CD4-positive, alpha-beta T cell (primary cell): ENCODE measurements around the gene CTNNA2. TPM values are rescaled to one million over a fixed set of nuclear protein-coding genes. Genes with fewer than 3 reads are reported as not detected.

ENCODE experiments used
- ATAC-seq: fragments of 200-7000 bp; cut with Tn5 transposase; one replicate; pipeline ENCODE4 v1.10.0; 2022; ENCODE audit warnings: mild to moderate bottlenecking; ENCODE audit not compliant: poor library complexity
- CTCF ChIA-PET: fragments of 350-600 bp; sonication (Branson Sonifier 250); formaldehyde crosslinking; loops from one replicate; lab custom pipeline; 2021; ENCODE audit warnings: antibody characterized with exemption, inconsistent platforms; lab: Charles Lee
- POLR2A ChIA-PET: fragments of 350-600 bp; sonication (Branson Sonifier 250); formaldehyde crosslinking; loops from one replicate; lab custom pipeline; 2021; ENCODE audit warnings: antibody characterized with exemption, inconsistent platforms; lab: Charles Lee
- DNase-seq, 14 experiments: peaks; one replicate each; pipeline ENCODE4 v3.0.0-alpha.2; 2013 to 2020; ENCODE audit warnings: mixed read lengths in 2 of 14
- H3K27ac ChIP-seq, 2 donors: one replicate each; pipeline versions ENCODE4 v1.5.1 to v1.7.0; 2013; ENCODE audit warnings: low read length in 2 of 2, low read depth in 1 of 2, mild to moderate bottlenecking in 1 of 2
- H3K27me3 ChIP-seq, 2 experiments: 1 replicate in 1 of 2; 2 replicates in 1 of 2; pipeline versions ENCODE4 v1.6.1 to v1.7.0; 2013; ENCODE audit warnings: low read length in 2 of 2, control low read depth in 1 of 2, mild to moderate bottlenecking in 1 of 2, moderate library complexity in 1 of 2; ENCODE audit not compliant: insufficient read depth in 2 of 2, control insufficient read depth in 1 of 2
- H3K36me3 ChIP-seq: one replicate; pipeline ENCODE4 v1.6.1; 2013; ENCODE audit warnings: low read length, control low read depth; ENCODE audit not compliant: insufficient read depth
- H3K4me1 ChIP-seq: one replicate; pipeline ENCODE4 v1.6.1; 2013; ENCODE audit warnings: low read length, control low read depth; ENCODE audit not compliant: insufficient read depth
- H3K4me3 ChIP-seq: one replicate; pipeline ENCODE4 v1.5.1; 2013; ENCODE audit warnings: mild to moderate bottlenecking, low read length, moderate library complexity
- H3K9me3 ChIP-seq, 2 experiments: 1 replicate in 1 of 2; 2 replicates in 1 of 2; pipeline versions ENCODE4 v1.6.1 to v1.7.0; 2013; ENCODE audit warnings: low read length in 2 of 2, mild to moderate bottlenecking in 2 of 2, control low read depth in 1 of 2, moderate library complexity in 1 of 2; ENCODE audit not compliant: control insufficient read depth in 1 of 2, insufficient read depth in 1 of 2
- H3K27ac Mint-ChIP-seq: one replicate; pipeline ENCODE4 v1.8.0; 2020; ENCODE audit warnings: mixed read lengths
- H3K27me3 Mint-ChIP-seq: one replicate; pipeline ENCODE4 v1.8.0; 2021; ENCODE audit warnings: mixed read lengths
- H3K36me3 Mint-ChIP-seq: one replicate; pipeline ENCODE4 v1.8.0; 2021; ENCODE audit warnings: low read depth, mixed read lengths
- H3K4me1 Mint-ChIP-seq: one replicate; pipeline ENCODE4 v1.8.0; 2021; ENCODE audit warnings: low read depth, mixed read lengths
- H3K4me3 Mint-ChIP-seq: one replicate; pipeline ENCODE4 v1.8.0; 2020; ENCODE audit warnings: mild to moderate bottlenecking, mixed read lengths
- H3K9me3 Mint-ChIP-seq: one replicate; pipeline ENCODE4 v1.8.0; 2020; ENCODE audit warnings: mixed read lengths
- CTCF ChIP-seq: fragments of 200-600 bp; IDR thresholded peaks from one replicate; pipeline ENCODE4 v1.8.0; 2022; ENCODE audit warnings: antibody characterized with exemption, mild to moderate bottlenecking
- intact Hi-C, 2 experiments: fragments of 100-400 bp; cut with DNase I in 1 of 2; cut with micrococcal nuclease in 1 of 2; formaldehyde crosslinking; loops; one replicate each; pipeline versions ENCODE4 v1.15.1 to v1.9.0; 2023 to 2025; cut with DNase I, micrococcal nuclease
- total RNA-seq, 174 experiments: library from RNA in 2 of 174; stranded (reverse) in 2 of 174; gene quantifications; one replicate each; pipeline ENCODE4 v1.2.3 and lab custom pipeline; 2021 to 2026

Gene CTNNA2
- total RNA-seq, 2 experiments from 2014 or later: not detected

GRCh38 chr2:80256782-80257167 lies 743.9 kb downstream of the CTNNA2 start:
- ATAC-seq: no peak
- Mint-ChIP-seq H3K4me1 (no peaks in the 10 kb centered on the region), H3K4me3 (no peak overlapping the region), H3K9me3 (peaks cover 4% of the 10 kb centered on the region), H3K27ac (no peak overlapping the region), H3K36me3 (no peaks in the 10 kb centered on the region), H3K27me3 (no peaks in the 10 kb centered on the region)
- Histone ChIP-seq H3K27ac (no peak overlapping the region), H3K4me1 (no peaks in the 10 kb centered on the region), H3K36me3 (no peaks in the 10 kb centered on the region), H3K27me3 (no peaks in the 10 kb centered on the region), H3K9me3 (no peaks in the 10 kb centered on the region), H3K4me3 (no peak overlapping the region)
- DNase-seq: no peak
- TF ChIP-seq CTCF: no peak
- POLR2A ChIA-PET: no interaction called here
- intact Hi-C loops: no loop called here
- CTCF ChIA-PET: no interaction called here

GRCh38 chr2:80257450-80257849 lies 744.6 kb downstream of the CTNNA2 start:
- no peak overlapping the region for H3K4me3 Mint-ChIP-seq
- DNase-seq (no peak), ATAC-seq (no peak)
- ChIA-PET CTCF (no interaction called here), POLR2A (no interaction called here)
- no peaks in the 10 kb centered on the region for H3K36me3 ChIP-seq
- H3K4me3 ChIP-seq: no peak overlapping the region
- no peaks in the 10 kb centered on the region for H3K36me3 Mint-ChIP-seq
- H3K27me3 ChIP-seq: no peaks in the 10 kb centered on the region
- no peaks in the 10 kb centered on the region for H3K27me3 Mint-ChIP-seq
- no peak for TF ChIP-seq CTCF
- H3K9me3 Mint-ChIP-seq: peaks cover 4% of the 10 kb centered on the region
- H3K4me1 ChIP-seq: no peaks in the 10 kb centered on the region
- intact Hi-C loops: no loop called here
- no peak overlapping the region for H3K27ac ChIP-seq
- H3K4me1 Mint-ChIP-seq: no peaks in the 10 kb centered on the region
- no peak overlapping the region for H3K27ac Mint-ChIP-seq
- H3K9me3 ChIP-seq: no peaks in the 10 kb centered on the region

GRCh38 chr2:80258341-80258740 lies 745.5 kb downstream of the CTNNA2 start:
- POLR2A ChIA-PET: no interaction called here

More at GRCh38 chr2:80258341-80258740, 745.5 kb downstream of the CTNNA2 start:
- H3K36me3 ChIP-seq: no peaks in the 10 kb centered on the region
- Mint-ChIP-seq H3K36me3 (no peaks in the 10 kb centered on the region), H3K27me3 (no peaks in the 10 kb centered on the region), H3K27ac (no peak overlapping the region), H3K4me3 (no peak overlapping the region), H3K9me3 (peaks cover 4% of the 10 kb centered on the region), H3K4me1 (no peaks in the 10 kb centered on the region)
- H3K4me1 ChIP-seq: no peaks in the 10 kb centered on the region
- no peak for ATAC-seq
- no peaks in the 10 kb centered on the region for H3K9me3 ChIP-seq
- intact Hi-C loops: no loop called here
- H3K4me3 ChIP-seq: no peak overlapping the region
- no peaks in the 10 kb centered on the region for H3K27me3 ChIP-seq
- DNase-seq: no peak
- H3K27ac ChIP-seq: no peak overlapping the region
- CTCF ChIA-PET: no interaction called here
- no peak for TF ChIP-seq CTCF
